ENCODE measurements around the gene PLXNB1. TPM values are rescaled to one million over a fixed set of nuclear protein-coding genes. Genes with fewer than 3 reads are reported as not detected.

Gene PLXNB1
- total RNA-seq: 100 to 1,000 TPM; 129 to 530 (median 245) TPM

GRCh38 chr3:48429960-48430707 lies at the start of gene PLXNB1:
TSS of gene PLXNB1 (minus strand) at chr3:48430086. CDS start at chr3:48424611, 5,475 bp downstream.
- Histone ChIP-seq H3K9me3 (no peaks in the 10 kb centered on the region), H3K27ac (peak within 1 kb of the TSS; percentile 90 to 97 (median 92)), H3K4me1 (peaks cover 38 to 70% (median 62%) of the 10 kb centered on the region in 4 donors), H3K27me3 (no peaks in the 10 kb centered on the region), H3K36me3 (no peaks in the 10 kb centered on the region), H3K4me3 (peak within 1 kb of the TSS; percentile 56 to 83 (median 69))
- DNase-seq: peak; percentile 84
- in situ Hi-C loops (cut with MboI; ENCODE audit: low pct_ligation_motif_present in 1 of 4, low pct_unique_long_range_greater_than_20kb in 1 of 4, low sequenced_read_pairs in 3 of 4) (loop anchor here in 1 of 4 donors (10.0 kb wide), 1 partner anchor 155 kb away; no protein-coding TSS in a partner anchor), intact Hi-C loops (cut with DNase I; ENCODE audit: low total_unique reads) (loop anchor here (2.0 to 10.0 kb wide), 2 partner anchors 27 to 155 kb away; no protein-coding TSS in a partner anchor)
- WGBS, 2 donors (ENCODE audit: low coverage in 1 of 2): 17 to 22% methylated on average over 3 to 15 of the region's 15 CpGs
- TF ChIP-seq POLR2A (IDR thresholded peaks at IDR 0.05): peak; percentile 61
- TF ChIP-seq POLR2AphosphoS5 (IDR thresholded peaks at IDR 0.05): no peak

- Histone ChIP-seq H3K36me3 (no peaks in the 10 kb centered on the region), H3K9me3 (no peaks in the 10 kb centered on the region), H3K4me3 (peak overlapping the region in 1 of 4 donors; percentile 8), H3K4me1 (no peaks in the 10 kb centered on the region), H3K27ac (peak overlapping the region; percentile 17 to 41 (median 30)), H3K27me3 (no peaks in the 10 kb centered on the region)
- 80 to 82% methylated on average over 2 to 19 of the region's 19 CpGs for WGBS, 2 donors (ENCODE audit: low coverage in 1 of 2)
- intact Hi-C loops (cut with DNase I; ENCODE audit: low total_unique reads) (no loop called here), in situ Hi-C loops (cut with MboI; ENCODE audit: low pct_ligation_motif_present in 1 of 4, low pct_unique_long_range_greater_than_20kb in 1 of 4, low sequenced_read_pairs in 3 of 4) (no loop called here)
- TF ChIP-seq POLR2A (IDR thresholded peaks at IDR 0.05) (no peak), POLR2AphosphoS5 (IDR thresholded peaks at IDR 0.05) (no peak), EP300 (IDR thresholded peaks at IDR 0.05; ENCODE audit: low read depth) (no peak), CTCF (IDR thresholded peaks at IDR 0.05) (no peak)
- no peak for DNase-seq
Measured at GRCh38 chr3:48478626-48479555, 49.0 kb upstream of the PLXNB1 start.

- peaks cover 5 to 8% (median 7%) of the 10 kb centered on the region in 4 donors for H3K4me1 ChIP-seq
- H3K4me3 ChIP-seq: no peak overlapping the region
- no peaks in the 10 kb centered on the region for H3K36me3 ChIP-seq
- H3K9me3 ChIP-seq: no peaks in the 10 kb centered on the region
- TF ChIP-seq EP300 (IDR thresholded peaks at IDR 0.05; ENCODE audit: low read depth): no peak
- TF ChIP-seq POLR2AphosphoS5 (IDR thresholded peaks at IDR 0.05): no peak
- TF ChIP-seq POLR2A (IDR thresholded peaks at IDR 0.05): no peak
- no peak for TF ChIP-seq CTCF (IDR thresholded peaks at IDR 0.05)
- intact Hi-C loops (cut with DNase I; ENCODE audit: low total_unique reads): no loop called here
- peak overlapping the region in 3 of 4 donors; percentile 30 to 41 (median 31) for H3K27ac ChIP-seq
- no peaks in the 10 kb centered on the region for H3K27me3 ChIP-seq
- no peak for DNase-seq
- in situ Hi-C loops (cut with MboI; ENCODE audit: low pct_ligation_motif_present in 1 of 4, low pct_unique_long_range_greater_than_20kb in 1 of 4, low sequenced_read_pairs in 3 of 4): no loop called here
- WGBS, 2 donors (ENCODE audit: low coverage in 1 of 2): 88% methylated on average over 9 of the region's 9 CpGs; no CpG with 5 or more reads in 1 of the 2 donors
Measured at GRCh38 chr3:48477959-48478520, 48.2 kb upstream of the PLXNB1 start.

GRCh38 chr3:48476426-48477053 lies 46.7 kb upstream of the PLXNB1 start:
- intact Hi-C loops (cut with DNase I; ENCODE audit: low total_unique reads) (no loop called here), in situ Hi-C loops (cut with MboI; ENCODE audit: low pct_ligation_motif_present in 1 of 4, low pct_unique_long_range_greater_than_20kb in 1 of 4, low sequenced_read_pairs in 3 of 4) (no loop called here)
- no peak for DNase-seq
- TF ChIP-seq POLR2AphosphoS5 (IDR thresholded peaks at IDR 0.05) (no peak), EP300 (IDR thresholded peaks at IDR 0.05; ENCODE audit: low read depth) (no peak), CTCF (IDR thresholded peaks at IDR 0.05) (no peak), POLR2A (IDR thresholded peaks at IDR 0.05) (no peak)
- 87% methylated on average over 9 of the region's 9 CpGs; no CpG with 5 or more reads in 1 of the 2 donors for WGBS, 2 donors (ENCODE audit: low coverage in 1 of 2)
- Histone ChIP-seq H3K27ac (no peak overlapping the region), H3K27me3 (no peaks in the 10 kb centered on the region), H3K9me3 (no peaks in the 10 kb centered on the region), H3K4me1 (peaks cover 13 to 18% (median 17%) of the 10 kb centered on the region in 4 donors), H3K4me3 (no peak overlapping the region), H3K36me3 (no peaks in the 10 kb centered on the region)
